Aorta (tissue), 5 donors: ENCODE measurements around the gene ADAMTSL3. TPM values are rescaled to one million over a fixed set of nuclear protein-coding genes. Genes with fewer than 3 reads are reported as not detected.

Source experiments
- ATAC-seq: fragments of 200-7000 bp; cut with Tn5 transposase; one replicate; pipeline ENCODE4 v1.9.1; 2022; ENCODE audit warnings: moderate library complexity; ENCODE audit not compliant: low FRiP score
- DNase-seq, 2 donors: peaks; one replicate each; pipeline ENCODE4 v3.0.0-alpha.2; 2020
- H3K27ac ChIP-seq, 2 donors: one replicate each; pipeline ENCODE4 v1.5.1; 2013; ENCODE audit warnings: low read length in 2 of 2, mild to moderate bottlenecking in 2 of 2, moderate library complexity in 2 of 2, control low read depth in 1 of 2, inconsistent platforms in 1 of 2, low read depth in 1 of 2
- H3K27me3 ChIP-seq, 2 donors: one replicate each; pipeline ENCODE4 v1.6.1; 2013; ENCODE audit warnings: control low read depth in 1 of 2, low read length in 1 of 2, mild to moderate bottlenecking in 1 of 2, moderate library complexity in 1 of 2; ENCODE audit not compliant: insufficient read depth in 2 of 2, control insufficient read depth in 1 of 2
- H3K36me3 ChIP-seq, 2 donors: one replicate each; pipeline ENCODE4 v1.6.1; 2013; ENCODE audit warnings: control low read depth in 1 of 2, low read length in 1 of 2, mild to moderate bottlenecking in 1 of 2; ENCODE audit not compliant: insufficient read depth in 2 of 2, control insufficient read depth in 1 of 2
- H3K4me1 ChIP-seq, 2 donors: one replicate each; pipeline ENCODE4 v1.6.1; 2013; ENCODE audit warnings: low read length in 2 of 2, control low read depth in 1 of 2, mild to moderate bottlenecking in 1 of 2, moderate library complexity in 1 of 2; ENCODE audit not compliant: insufficient read depth in 2 of 2, control insufficient read depth in 1 of 2
- H3K4me3 ChIP-seq, 2 donors: one replicate each; pipeline ENCODE4 v1.5.1; 2013; ENCODE audit warnings: low read length in 2 of 2, control low read depth in 1 of 2, mild to moderate bottlenecking in 1 of 2
- H3K9me3 ChIP-seq: one replicate; pipeline ENCODE4 v1.6.1; 2013; ENCODE audit warnings: mild to moderate bottlenecking, low read length; ENCODE audit not compliant: control insufficient read depth
- WGBS, 2 donors: extraction: QIAGEN DNeasy Blood & Tissue Kit; methylation state at CpG; one replicate each; pipeline ENCODE4 v1.1.7; 2013; 5-methylcytosine and 5-hydroxymethylcytosine counted together
- intact Hi-C, 2 donors: fragments of 100-400 bp; cut with DNase I; formaldehyde crosslinking; loops; one replicate each; pipeline versions ENCODE4 v1.14.2 to v1.15.0; 2022
- polyA plus RNA-seq, 2 donors: library from polyadenylated mRNA; stranded (reverse); fragments of 200-250 nt; gene quantifications; one replicate each; pipeline ENCODE4 v1.2.3, GENCODE V29; 2013
- total RNA-seq, 2 donors: library from RNA; stranded (reverse); fragmentation: NEBNext Ultra II Directional; extraction: Animal tissue kit (Norgen Biotek cat#: 25700); gene quantifications; one replicate each; pipeline ENCODE4 v1.2.1, GENCODE V29; 2021
- donor health status: healthy with polysubstance abuse.
- donor health status: Bipolar disorder and iron deficiency.
- donor health status: DM: no; HTN: no; CAD: no.
- donor health status: DM: no; HTN: no; CAD: no.
- donor health status: DM: yes; HTN: yes; CAD: no.

ADAMTSL3 gene
- total and polyA plus RNA-seq, 4 donors: 4.6 to 74.5 (median 36.6) TPM

DNA sequence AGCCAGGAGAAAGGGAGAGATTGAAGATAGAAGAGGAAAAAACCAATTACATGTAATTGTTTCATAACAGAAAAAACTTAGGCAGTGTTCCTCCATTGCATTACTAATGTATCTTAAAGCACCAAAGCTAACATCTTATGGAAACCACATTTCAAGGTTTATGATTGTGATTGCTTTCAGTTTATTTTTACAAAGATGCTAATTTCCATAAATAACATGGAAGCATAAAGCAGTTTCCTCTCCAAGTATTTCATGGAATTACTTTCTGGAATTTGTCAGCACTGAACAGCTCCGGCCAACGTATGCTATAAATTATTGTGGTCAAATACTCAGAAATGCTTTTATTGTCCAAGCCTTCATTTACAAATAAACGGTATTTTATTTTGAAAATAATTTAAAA, 11.6 kb downstream of the ADAMTSL3 start:
- intact Hi-C loops: no loop called here
- DNase-seq: no peak
- H3K4me3 ChIP-seq: no peak overlapping the region
- H3K27ac ChIP-seq: no peak overlapping the region
- WGBS, 2 donors: 8 to 15% methylated on average over 3 of the region's 3 CpGs
- no peak for ATAC-seq
- H3K36me3 ChIP-seq: peaks cover 0 to 2% of the 10 kb centered on the region in 2 donors
- no peaks in the 10 kb centered on the region for H3K9me3 ChIP-seq
- H3K27me3 ChIP-seq: no peaks in the 10 kb centered on the region
- no peaks in the 10 kb centered on the region for H3K4me1 ChIP-seq

DNA sequence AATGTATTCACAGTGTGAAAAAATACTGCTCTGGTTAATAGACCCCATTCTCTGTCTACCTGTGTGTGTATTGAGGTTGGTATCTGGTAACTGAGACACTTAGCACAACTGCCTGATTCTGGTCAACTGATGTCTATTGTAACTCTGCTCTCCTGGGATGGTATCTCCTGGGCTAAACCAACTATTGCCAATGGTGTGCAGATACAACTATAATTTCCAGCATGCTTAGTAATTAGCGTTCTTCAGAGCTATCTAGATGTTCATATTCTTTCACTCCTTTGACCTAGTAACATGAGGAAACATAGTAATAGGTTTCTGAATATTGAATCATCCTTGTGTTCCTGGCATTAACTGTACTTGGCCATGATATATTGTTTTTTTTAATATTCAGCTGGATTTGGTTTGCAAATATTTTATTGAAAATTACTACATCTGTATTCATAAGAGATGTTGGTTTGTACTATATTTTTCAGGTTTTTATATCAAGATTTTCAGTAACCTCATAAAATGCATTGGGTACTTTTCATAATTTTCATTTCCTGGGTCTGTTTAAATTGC, 16.8 kb downstream of the ADAMTSL3 start:
- peaks cover 3% of the 10 kb centered on the region in 2 donors for H3K4me1 ChIP-seq
- no peaks in the 10 kb centered on the region for H3K27me3 ChIP-seq
- intact Hi-C loops: no loop called here
- H3K4me3 ChIP-seq: no peak overlapping the region
- WGBS, 2 donors: 83 to 94% methylated on average over 1 of the region's 1 CpG
- peaks cover 0 to 2% of the 10 kb centered on the region in 2 donors for H3K36me3 ChIP-seq
- DNase-seq (no peak), ATAC-seq (no peak)
- H3K9me3 ChIP-seq: no peaks in the 10 kb centered on the region
- H3K27ac ChIP-seq: no peak overlapping the region

DNA sequence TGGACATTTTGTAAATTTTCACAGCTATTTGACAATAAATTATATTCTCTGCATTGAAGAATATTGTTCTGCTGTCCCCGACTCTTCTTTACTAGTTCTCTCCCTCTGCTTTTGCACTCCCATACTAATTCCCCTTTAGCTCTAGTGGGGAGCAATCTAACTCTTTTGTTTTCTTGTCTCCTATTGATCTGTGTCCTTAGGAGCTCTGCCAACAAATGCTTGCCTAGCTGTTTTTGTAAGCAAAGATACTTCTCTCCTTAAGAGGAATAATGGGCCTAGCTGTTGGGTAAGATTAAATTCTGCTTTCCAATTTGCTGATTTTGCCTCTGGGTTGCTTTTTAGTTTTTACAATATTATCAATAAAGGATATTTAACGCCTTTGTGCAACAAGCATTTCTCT, 17.7 kb downstream of the ADAMTSL3 start:
- intact Hi-C loops: no loop called here
- H3K36me3 ChIP-seq: peaks cover 0 to 2% of the 10 kb centered on the region in 2 donors
- H3K9me3 ChIP-seq: no peaks in the 10 kb centered on the region
- no peak overlapping the region for H3K27ac ChIP-seq
- WGBS, 2 donors: 64 to 74% methylated on average over 2 of the region's 2 CpGs
- no peaks in the 10 kb centered on the region for H3K27me3 ChIP-seq
- ATAC-seq: no peak
- no peak overlapping the region for H3K4me3 ChIP-seq
- peaks cover 3% of the 10 kb centered on the region in 2 donors for H3K4me1 ChIP-seq
- no peak for DNase-seq

DNA sequence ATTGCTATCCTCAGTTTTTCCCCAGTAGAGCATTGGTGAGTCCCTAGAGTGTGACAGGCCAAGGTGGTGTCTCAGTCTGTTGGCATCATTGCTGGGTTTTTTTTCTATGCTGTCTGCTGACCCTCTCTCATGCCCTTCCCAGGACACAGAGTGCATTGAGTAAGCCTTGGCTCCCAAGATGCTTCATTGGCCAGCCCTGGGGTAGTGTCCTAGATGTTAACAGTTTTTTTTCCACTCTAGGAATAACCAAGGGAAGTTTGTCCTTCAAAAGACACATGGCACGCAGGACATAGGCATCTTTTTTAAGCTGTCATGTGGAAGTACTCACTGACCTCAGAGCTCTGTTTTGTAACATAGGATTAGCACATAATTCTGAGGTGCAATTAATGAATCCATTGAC, 19.5 kb downstream of the ADAMTSL3 start:
- no peak for DNase-seq
- peaks cover 3% of the 10 kb centered on the region in 2 donors for H3K4me1 ChIP-seq
- peak; percentile 29 for ATAC-seq
- no peak overlapping the region for H3K4me3 ChIP-seq
- 82 to 94% methylated on average over 1 of the region's 1 CpG for WGBS, 2 donors
- intact Hi-C loops: no loop called here
- no peaks in the 10 kb centered on the region for H3K9me3 ChIP-seq
- peaks cover 0 to 2% of the 10 kb centered on the region in 2 donors for H3K36me3 ChIP-seq
- H3K27me3 ChIP-seq: no peaks in the 10 kb centered on the region
- peak overlapping the region in 1 of 2 donors; percentile 45 for H3K27ac ChIP-seq

DNA sequence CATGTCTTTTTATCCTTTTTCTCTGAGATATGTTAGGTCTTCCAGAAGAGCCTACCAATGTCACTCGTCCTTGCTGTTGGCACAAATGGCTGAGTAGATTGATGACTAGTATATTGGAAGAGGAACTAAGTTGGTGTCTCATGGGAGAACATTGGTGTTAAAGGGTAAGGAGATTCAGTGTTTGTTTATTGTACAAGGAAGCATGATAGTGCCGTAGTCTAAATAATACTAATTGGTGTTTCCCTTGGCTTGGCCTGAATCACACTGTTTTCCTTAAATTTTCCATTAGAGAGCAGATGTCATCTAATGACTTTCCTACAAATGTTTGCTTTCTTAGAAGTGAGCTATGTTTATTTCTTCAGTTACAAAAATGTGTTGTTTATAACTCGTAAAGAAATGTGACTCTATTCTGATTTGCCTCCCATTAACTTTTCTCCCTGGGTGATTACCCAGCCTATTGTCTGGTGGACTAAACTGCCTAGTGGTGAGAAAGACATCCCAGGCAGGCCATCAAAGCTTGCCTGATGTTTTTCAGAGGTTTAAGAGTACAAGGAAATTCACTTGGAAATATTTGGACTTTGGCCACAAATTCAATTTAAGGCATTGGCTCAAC, 28.7 kb downstream of the ADAMTSL3 start:
- no peaks in the 10 kb centered on the region for H3K36me3 ChIP-seq
- WGBS, 2 donors: 43 to 46% methylated on average over 3 of the region's 3 CpGs
- peaks cover 0 to 3% of the 10 kb centered on the region in 2 donors for H3K4me1 ChIP-seq
- intact Hi-C loops: no loop called here
- no peak overlapping the region for H3K27ac ChIP-seq
- DNase-seq (no peak), ATAC-seq (no peak)
- H3K9me3 ChIP-seq: peaks cover 2% of the 10 kb centered on the region
- H3K4me3 ChIP-seq: no peak overlapping the region
- H3K27me3 ChIP-seq: no peaks in the 10 kb centered on the region

DNA sequence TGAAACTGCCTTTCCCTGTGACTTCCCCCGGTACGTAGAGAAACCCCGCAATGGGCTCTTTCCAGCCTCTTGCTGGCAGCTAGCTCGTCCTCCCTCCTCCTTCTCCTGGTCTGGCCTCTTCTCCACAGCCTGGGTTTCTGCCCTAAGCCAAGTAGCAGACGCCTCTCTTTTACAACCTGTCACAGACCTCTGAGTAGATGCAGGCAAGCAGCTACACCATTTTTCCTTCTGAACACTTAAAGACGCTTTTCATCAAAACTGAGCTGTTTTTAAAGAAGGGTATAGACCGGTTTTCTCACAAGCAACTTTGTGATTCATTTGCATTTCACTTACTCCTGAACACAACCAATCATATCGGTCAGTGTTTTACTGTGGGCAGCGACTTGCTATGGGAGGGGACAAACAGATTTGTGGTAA, 32.0 kb downstream of the ADAMTSL3 start:
- H3K27ac ChIP-seq: peak overlapping the region; percentile 6 to 21
- H3K27me3 ChIP-seq: no peaks in the 10 kb centered on the region
- no peak for DNase-seq
- no peak for ATAC-seq
- peaks cover 2% of the 10 kb centered on the region for H3K9me3 ChIP-seq
- H3K36me3 ChIP-seq: peaks cover 0 to 2% of the 10 kb centered on the region in 2 donors
- 21 to 53% methylated on average over 9 of the region's 9 CpGs for WGBS, 2 donors
- peaks cover 0 to 3% of the 10 kb centered on the region in 2 donors for H3K4me1 ChIP-seq
- H3K4me3 ChIP-seq: no peak overlapping the region
- intact Hi-C loops: no loop called here

DNA sequence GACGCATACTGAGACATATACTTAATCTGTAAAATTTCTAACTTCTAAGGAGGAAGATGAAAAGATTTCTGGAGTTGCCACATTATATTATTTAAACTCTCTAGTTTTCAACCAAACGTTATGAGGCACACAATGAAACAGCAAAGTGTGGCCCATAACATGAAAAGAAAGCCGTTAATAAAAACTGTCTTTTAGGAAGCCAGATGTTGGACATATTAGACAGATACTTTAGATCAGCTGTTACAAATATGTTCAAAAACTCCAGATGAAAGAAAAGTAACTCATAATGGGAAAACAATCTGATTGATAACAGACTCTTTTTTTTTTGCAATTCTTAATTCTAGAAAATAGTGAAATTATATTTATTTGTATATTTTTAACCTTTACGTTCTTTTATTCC, 34.3 kb downstream of the ADAMTSL3 start:
- no peak overlapping the region for H3K27ac ChIP-seq
- peaks cover 2 to 3% of the 10 kb centered on the region in 2 donors for H3K4me1 ChIP-seq
- H3K36me3 ChIP-seq: peaks cover 0 to 2% of the 10 kb centered on the region in 2 donors
- intact Hi-C loops: no loop called here
- H3K9me3 ChIP-seq: no peaks in the 10 kb centered on the region
- ATAC-seq: no peak
- H3K4me3 ChIP-seq: no peak overlapping the region
- 89 to 95% methylated on average over 4 of the region's 4 CpGs for WGBS, 2 donors
- H3K27me3 ChIP-seq: no peaks in the 10 kb centered on the region
- no peak for DNase-seq

DNA sequence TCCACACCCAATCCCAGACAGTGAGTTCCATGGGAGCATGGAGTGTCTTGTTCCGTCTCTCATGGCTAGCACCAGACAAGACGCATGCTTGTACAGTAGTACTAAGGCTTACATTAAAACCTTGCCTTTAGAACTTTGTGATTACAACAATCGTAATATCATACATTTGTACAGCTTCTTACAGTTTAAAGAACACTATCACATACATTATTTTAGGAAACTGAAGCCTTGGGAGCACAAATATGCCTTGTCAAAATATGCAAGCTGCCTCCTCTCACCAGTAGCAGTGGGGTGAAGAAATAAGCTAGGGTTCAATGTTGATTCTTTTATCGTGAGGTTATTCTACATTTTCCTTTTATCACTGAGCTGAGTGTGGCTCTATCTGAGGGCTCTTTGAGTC, 36.8 kb downstream of the ADAMTSL3 start:
- 74 to 75% methylated on average over 4 of the region's 4 CpGs for WGBS, 2 donors
- no peaks in the 10 kb centered on the region for H3K9me3 ChIP-seq
- H3K4me3 ChIP-seq: no peak overlapping the region
- no peaks in the 10 kb centered on the region for H3K27me3 ChIP-seq
- ATAC-seq: no peak
- H3K27ac ChIP-seq: no peak overlapping the region
- H3K36me3 ChIP-seq: peaks cover 0 to 2% of the 10 kb centered on the region in 2 donors
- DNase-seq: no peak
- H3K4me1 ChIP-seq: peaks cover 2 to 6% of the 10 kb centered on the region in 2 donors
- intact Hi-C loops: loop anchor here in 1 of 2 donors (5.0 kb wide), 1 partner anchor 38 kb away; the partner anchor contains the start of gene ADAMTSL3
